Peyer's patch (tissue), 4 donors: ENCODE results near the gene GINS1.

ENCODE experiments used
- CTCF ChIP-seq, 6 experiments: fragments of 450-650 bp in 4 of 6; fragments of 200-600 bp in 2 of 6; sonication (generic) in 1 of 6; IDR thresholded peaks; one replicate each; pipeline ENCODE4 v1.5.1; 2017 to 2019; ENCODE audit warnings: antibody characterized with exemption in 6 of 6, mild to moderate bottlenecking in 3 of 6, moderate library complexity in 1 of 6
- POLR2A ChIP-seq, 2 donors: fragments of 450-650 bp; IDR thresholded peaks; one replicate each; pipeline ENCODE4 v1.5.1; 2017; ENCODE audit warnings: antibody characterized with exemption in 2 of 2, mild to moderate bottlenecking in 2 of 2, moderate library complexity in 2 of 2

GRCh38 chr20:25481235-25481917, 73.9 kb downstream of the GINS1 start:
- TF ChIP-seq CTCF (IDR thresholded peaks at IDR 0.05) (no peak), POLR2A (IDR thresholded peaks at IDR 0.05) (no peak)
